HG02571 (cell line): ENCODE data around the gene TCP11L2.
"Not testable (repeated sequence)": the region's sequence is repeated elsewhere in the genome, so short reads cannot be mapped to it uniquely, and the experiment has no call there.

Experiments used
- ATAC-seq: cut with Tn5 transposase; IDR thresholded peaks from one replicate; pipeline ENCODE4 v1.9.1; 2021; ENCODE audit warnings: mild to moderate bottlenecking, moderate library complexity; ENCODE audit not compliant: unreplicated experiment

The TCP11L2 gene

DNA sequence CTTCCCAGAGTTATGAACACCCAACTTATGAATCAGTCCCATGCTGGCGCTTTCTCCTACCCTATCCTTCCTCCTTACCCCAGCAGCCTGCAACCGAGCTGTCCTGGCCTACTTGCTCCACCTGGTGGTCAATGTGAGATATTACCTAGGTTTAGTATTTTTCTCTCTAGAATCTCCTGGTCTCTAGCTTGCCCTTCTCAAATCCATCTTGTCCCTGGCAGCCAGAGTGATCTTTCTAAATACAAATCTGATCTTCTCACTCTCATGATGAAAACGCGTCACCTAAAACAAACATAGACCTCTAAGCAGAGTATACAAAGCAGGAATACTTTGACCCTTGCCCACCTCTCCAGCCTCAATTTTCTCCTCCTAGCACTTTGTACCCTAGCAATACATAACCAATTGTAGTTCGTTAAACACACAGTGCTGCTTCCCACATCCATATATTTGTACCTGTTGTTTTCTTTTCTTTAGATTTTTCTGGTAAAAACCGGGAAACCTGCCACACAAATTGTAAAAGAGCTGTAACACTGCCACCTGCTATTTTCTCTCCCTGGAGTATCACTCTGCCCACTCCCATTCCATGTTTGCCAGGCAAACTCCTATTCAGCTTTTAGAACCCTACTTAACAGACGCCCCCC is 20.0 kb upstream of the TCP11L2 start:
- no peak for ATAC-seq

GRCh38 chr12:106284358-106285105 is 18.0 kb upstream of the TCP11L2 start:
- no peak for ATAC-seq

DNA sequence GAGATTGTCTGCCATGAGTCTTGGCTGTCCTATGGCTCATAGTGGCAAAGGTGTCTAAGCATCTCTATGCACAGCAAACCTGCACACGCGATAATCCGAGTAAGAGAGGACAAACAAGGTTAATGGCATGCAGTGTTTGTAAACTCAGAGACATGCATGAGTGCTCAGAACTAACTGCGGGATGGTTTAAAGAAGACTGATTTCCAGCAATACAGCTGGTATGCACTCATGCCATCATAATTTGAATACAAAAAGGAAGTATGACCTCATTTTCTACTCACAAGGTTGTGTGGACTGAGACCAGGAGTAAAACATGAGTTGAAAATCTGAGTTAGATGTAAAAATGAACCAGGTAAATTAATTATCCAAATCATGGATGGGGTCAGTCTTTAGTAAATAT is 16.6 kb upstream of the TCP11L2 start:
- no peak for ATAC-seq

- not testable (repeated sequence) for ATAC-seq
Measured at GRCh38 chr12:106286576-106287162, 15.9 kb upstream of the TCP11L2 start.

- no peak for ATAC-seq
Measured at GRCh38 chr12:106287364-106287763, 15.2 kb upstream of the TCP11L2 start.

GRCh38 chr12:106288101-106288493 is 14.4 kb upstream of the TCP11L2 start:
- ATAC-seq = no peak

GRCh38 chr12:106288494-106289195 is 13.9 kb upstream of the TCP11L2 start:
- ATAC-seq = no peak

DNA sequence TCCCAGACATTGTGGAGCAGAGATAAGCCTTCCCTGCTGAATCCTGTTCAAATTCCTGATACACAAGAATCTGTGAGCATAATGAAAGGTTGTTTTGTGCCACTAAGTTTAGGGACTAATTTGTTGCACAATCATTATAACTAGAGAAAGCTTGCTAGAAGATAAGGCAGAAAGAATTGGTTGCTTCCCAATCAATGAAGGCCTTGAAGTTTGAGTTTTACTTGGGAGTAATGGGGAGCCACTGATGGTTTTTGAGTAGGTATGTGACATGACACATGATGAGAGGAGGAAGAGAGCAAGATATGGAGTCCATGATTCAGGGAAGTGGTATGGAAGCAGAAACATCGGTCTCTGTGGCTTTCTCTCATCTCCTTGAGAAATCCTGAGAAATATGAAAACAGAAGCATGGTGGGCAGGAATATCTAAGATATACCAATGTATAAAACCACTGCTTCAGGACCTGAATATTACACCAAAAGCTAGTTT is 13.3 kb upstream of the TCP11L2 start:
- ATAC-seq = no peak

DNA sequence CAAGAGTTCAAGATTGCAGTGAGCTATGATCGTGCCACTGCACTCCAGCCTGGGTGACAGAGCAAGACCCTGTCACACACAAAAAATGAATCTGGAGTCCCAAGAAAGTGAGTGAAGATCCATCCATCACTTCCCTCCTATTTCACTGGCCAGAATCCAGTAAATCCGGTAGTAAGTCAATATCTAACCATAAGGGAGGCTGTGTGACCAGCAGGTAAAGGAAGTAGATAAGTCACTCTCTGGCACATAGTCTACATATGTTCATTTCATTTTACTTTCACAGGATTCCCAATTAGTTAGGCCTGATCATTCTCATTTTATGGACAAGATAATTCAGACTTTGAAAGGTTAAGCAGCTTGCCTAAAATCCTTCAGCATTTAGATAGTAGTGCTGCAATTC is 11.9 kb upstream of the TCP11L2 start:
- ATAC-seq = no peak

DNA sequence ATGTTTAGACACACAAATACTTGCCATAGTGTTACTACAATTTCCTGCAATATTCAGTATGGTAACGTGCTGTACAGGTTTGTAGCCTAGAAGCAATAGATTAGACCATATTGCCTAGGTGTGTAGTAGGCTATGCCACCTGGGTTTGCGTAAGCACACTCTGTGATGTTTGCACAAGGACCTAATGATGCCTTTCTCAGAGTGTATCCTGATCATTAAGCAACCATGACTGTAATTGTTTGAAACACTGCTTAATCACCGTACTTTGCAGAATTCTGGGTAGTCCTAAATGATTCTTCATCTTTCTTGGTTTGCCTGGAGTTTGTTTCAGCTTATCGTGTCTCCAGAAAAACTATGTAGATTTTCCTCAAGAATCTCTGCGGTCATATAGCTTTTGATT is 11.2 kb upstream of the TCP11L2 start:
- no peak for ATAC-seq

GRCh38 chr12:106292339-106292738 is 10.2 kb upstream of the TCP11L2 start:
- no peak for ATAC-seq

GRCh38 chr12:106296179-106296877 is 6.2 kb upstream of the TCP11L2 start:
- ATAC-seq = no peak

- no peak for ATAC-seq
Measured at GRCh38 chr12:106297075-106297474, 5.5 kb upstream of the TCP11L2 start.

DNA sequence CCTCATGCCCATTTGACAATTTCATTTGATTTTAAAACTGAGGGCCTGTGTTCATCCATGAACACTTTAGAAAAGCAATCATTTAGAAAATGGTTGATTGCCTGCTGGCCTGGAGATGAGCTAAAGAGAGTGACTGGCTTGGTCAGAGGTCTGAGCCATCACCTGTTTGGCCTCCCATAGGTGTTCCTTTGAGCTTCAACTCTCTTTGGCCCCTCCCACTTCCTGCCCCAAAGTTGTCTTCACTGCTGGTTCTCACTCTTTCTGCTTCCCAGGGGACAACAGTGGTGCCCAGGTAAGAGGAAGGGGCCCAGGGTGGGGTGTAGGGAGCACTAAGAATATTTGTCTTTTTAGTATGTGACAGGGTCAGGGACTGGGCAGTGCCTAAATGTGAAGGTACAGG is 4.9 kb upstream of the TCP11L2 start:
- ATAC-seq = no peak

DNA sequence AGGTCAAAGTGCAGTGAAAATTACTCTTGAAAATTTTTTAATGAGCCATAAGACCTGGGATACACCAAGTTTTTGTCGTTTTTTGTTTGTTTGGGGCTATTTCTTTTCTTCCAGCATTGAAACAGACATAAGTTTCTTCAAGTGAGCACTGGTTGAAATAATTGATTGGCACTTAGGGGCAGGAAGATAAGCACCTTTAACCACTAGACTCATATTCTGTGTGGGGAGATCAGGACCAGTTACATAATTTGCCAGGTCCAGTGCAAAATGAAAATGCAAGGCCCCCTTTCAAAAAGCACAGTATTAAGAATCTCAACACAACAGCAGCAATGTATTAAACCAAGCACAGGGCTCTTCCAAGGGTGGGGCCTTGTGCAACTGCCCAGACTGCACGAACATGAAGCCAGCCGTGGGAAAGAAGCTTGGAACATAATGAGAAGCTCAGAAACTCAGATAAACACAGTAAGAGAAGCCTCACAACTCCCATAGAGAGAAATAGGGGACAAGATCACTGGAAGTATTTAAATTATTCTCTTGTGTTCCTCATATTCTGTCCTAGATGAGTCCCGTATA is 3.2 kb upstream of the TCP11L2 start:
- ATAC-seq = no peak

GRCh38 chr12:106300761-106301160 is 1.8 kb upstream of the TCP11L2 start:
- no peak for ATAC-seq

DNA sequence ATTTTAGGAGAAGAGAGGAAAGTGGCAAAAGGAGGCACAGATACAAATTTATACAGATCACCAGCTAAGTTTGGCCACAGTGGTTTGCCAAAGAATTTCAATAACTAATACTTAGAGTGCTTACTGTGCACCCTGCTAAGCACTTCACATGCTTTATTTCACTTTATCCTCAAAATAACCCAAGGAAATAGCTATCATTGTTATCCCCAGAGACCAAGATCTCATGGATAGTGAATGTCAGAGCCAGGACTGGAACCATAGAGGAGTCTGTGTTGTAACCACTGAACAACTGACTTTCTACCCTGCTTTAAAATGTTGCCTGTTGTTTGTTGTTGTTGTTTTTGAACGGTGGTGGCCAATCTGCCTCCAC is 1.3 kb upstream of the TCP11L2 start:
- no peak for ATAC-seq

DNA sequence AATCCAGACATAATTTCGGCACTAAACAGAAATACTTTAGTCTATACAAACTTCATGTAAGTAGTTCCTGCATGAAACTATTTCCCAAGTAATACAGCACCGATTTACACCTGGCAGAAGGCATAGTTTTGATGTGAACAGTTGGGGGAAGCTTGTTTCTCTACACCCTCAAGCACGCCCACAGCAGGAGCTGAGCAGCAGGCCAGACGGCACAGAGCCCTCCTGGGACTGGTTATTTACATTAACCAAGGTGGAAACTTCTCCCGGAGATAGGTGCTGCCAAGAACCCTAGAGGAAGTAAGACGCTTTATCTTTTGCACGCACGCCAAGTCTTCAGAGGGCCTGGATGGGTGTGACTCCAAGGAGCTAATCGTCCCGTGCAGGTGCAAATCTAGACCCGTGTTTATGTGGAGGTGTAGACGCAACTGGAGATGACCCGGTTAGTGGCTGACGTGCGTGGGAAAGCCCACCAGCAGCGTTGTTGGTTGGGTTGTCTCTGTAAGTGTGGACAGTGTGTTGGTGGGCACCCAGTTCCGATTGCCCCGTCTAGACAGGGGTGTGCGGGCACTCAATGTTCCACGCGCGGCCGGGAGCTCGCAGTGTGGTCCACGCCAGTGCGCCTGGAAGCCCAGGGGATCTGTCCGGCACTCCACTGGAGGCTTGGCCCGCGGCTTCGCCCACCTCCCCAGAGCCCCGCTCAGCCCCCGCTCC is 767 bp upstream of the TCP11L2 start:
- ATAC-seq = peak; percentile 39

GRCh38 chr12:106303202-106303820 is 778 bp downstream of the TCP11L2 start:
- ATAC-seq = no peak

GRCh38 chr12:106304001-106304421 is 1.5 kb downstream of the TCP11L2 start:
- no peak for ATAC-seq
